ENCODE measurements around the gene GP9.
A peak's percentile ranks its signal among the peaks of the same experiment; 100 is the strongest.

The GP9 gene

DNA sequence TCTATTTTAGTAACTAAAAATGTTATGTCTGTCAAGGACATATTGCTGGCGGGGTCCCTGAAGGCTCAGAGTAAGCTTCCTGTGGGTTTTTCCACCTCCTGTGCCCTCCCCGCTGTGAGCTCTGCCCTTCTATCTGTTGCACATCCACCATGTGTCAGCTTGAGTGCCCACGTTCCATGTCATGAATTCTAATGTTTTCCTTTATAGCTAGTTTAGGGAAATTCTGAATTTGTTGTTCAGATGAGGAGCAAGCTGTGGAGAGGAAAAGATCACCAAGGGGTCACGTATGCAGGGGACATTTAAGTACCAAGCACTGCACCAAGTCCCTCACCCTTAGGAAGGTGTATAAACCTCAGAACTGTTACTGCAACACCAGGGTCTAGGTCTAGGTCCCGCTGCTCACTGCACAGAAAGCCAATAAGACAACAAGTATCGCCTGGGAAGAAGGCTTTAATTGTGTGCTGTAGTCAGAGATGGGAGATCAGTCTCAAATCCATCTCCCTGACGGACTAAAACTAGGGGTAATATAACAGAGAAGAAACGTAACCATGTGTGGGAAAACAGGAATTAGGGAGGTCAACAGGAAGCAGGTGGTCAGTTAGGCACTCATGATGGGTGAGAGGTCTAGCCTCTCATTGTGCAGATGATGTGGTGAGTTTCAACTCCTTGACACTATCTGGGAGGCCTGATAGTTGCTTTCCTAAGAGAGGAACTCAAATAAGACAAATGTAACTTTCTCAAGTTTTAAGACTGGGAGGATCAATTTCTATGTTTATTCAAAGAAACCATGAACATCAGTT lies 9.7 kb downstream of the GP9 start:
- TF ChIP-seq MYC (IDR thresholded peaks at IDR 0.05; ENCODE audit: low read depth, low read length) (no peak), MAX (IDR thresholded peaks at IDR 0.05; ENCODE audit: low read depth, low read length) (peak; percentile 32)
- DNase-seq (ENCODE audit: low read depth), result peak; percentile 25

DNA sequence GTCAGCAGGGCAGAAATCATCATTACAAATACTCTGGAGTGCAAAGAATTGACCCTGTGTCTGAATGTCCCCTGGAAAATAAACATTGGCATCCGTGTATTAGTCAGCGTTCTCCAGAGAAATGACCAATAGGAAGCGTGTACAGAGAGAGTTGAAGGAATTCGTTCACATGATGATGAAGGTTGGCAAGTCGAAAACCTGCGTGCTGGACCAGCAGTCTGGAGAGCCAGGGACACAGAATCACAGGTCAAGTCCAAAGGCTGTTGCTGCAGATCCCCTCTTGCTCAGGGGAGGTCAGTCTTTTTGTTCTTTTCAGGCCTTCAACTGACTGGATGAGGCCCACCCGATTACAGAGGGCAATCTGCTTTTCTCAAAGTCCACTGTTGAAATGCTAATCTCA lies 16.6 kb downstream of the GP9 start:
- no peak for DNase-seq (ENCODE audit: low read depth)
- TF ChIP-seq MAX (IDR thresholded peaks at IDR 0.05; ENCODE audit: low read depth, low read length), result no peak
- TF ChIP-seq, protein P1, sequence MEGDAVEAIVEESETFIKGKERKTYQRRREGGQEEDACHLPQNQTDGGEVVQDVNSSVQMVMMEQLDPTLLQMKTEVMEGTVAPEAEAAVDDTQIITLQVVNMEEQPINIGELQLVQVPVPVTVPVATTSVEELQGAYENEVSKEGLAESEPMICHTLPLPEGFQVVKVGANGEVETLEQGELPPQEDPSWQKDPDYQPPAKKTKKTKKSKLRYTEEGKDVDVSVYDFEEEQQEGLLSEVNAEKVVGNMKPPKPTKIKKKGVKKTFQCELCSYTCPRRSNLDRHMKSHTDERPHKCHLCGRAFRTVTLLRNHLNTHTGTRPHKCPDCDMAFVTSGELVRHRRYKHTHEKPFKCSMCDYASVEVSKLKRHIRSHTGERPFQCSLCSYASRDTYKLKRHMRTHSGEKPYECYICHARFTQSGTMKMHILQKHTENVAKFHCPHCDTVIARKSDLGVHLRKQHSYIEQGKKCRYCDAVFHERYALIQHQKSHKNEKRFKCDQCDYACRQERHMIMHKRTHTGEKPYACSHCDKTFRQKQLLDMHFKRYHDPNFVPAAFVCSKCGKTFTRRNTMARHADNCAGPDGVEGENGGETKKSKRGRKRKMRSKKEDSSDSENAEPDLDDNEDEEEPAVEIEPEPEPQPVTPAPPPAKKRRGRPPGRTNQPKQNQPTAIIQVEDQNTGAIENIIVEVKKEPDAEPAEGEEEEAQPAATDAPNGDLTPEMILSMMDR (IDR thresholded peaks at IDR 0.05; ENCODE audit: low read depth, low read length), result no peak
- TF ChIP-seq POLR2A (IDR thresholded peaks at IDR 0.05; ENCODE audit: extremely low read depth, insufficient read length), result no peak
- no peak for TF ChIP-seq MYC (IDR thresholded peaks at IDR 0.05; ENCODE audit: low read depth, low read length)
- no peak overlapping the region for H3K4me3 ChIP-seq (ENCODE audit: low read depth, low read length)

More for the DNA sequence above, 9.7 kb downstream of the GP9 start:
- H3K4me3 ChIP-seq (ENCODE audit: low read depth, low read length), result no peak overlapping the region

DNA sequence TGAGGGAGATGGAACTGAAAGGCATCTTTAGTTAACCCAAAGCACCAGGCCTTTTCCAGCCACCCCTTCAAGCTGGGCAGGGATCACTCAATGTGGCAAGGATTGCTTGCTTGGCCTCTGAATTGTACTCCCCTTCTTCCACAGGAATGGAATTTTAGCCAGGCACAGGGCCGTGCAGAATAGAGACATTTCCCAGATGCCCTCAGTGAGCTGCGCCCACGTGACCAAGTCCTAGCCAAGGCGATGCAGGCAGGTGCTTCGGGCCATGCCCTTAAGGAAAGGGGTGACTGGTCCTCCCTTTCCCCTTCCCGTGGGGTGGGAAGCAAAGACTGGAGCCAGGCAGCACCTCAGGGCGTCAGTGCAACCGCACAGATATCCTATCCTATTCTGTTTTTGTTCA lies 17.9 kb downstream of the GP9 start:
- TF ChIP-seq MAX (IDR thresholded peaks at IDR 0.05; ENCODE audit: low read depth, low read length), result no peak
- TF ChIP-seq MYC (IDR thresholded peaks at IDR 0.05; ENCODE audit: low read depth, low read length), result no peak
- TF ChIP-seq POLR2A (IDR thresholded peaks at IDR 0.05; ENCODE audit: extremely low read depth, insufficient read length), result no peak
- TF ChIP-seq, protein P1 (IDR thresholded peaks at IDR 0.05; ENCODE audit: low read depth, low read length), result no peak
- no peak overlapping the region for H3K4me3 ChIP-seq (ENCODE audit: low read depth, low read length)
- no peak for DNase-seq (ENCODE audit: low read depth)

GRCh38 chr3:129081503-129081902 lies 20.9 kb downstream of the GP9 start:
- DNase-seq (ENCODE audit: low read depth), result no peak
- TF ChIP-seq POLR2A (IDR thresholded peaks at IDR 0.05; ENCODE audit: extremely low read depth, insufficient read length) (no peak), MAX (IDR thresholded peaks at IDR 0.05; ENCODE audit: low read depth, low read length) (no peak), MYC (IDR thresholded peaks at IDR 0.05; ENCODE audit: low read depth, low read length) (no peak)
- TF ChIP-seq, protein P1 (IDR thresholded peaks at IDR 0.05; ENCODE audit: low read depth, low read length), result no peak
- no peak overlapping the region for H3K4me3 ChIP-seq (ENCODE audit: low read depth, low read length)

DNA sequence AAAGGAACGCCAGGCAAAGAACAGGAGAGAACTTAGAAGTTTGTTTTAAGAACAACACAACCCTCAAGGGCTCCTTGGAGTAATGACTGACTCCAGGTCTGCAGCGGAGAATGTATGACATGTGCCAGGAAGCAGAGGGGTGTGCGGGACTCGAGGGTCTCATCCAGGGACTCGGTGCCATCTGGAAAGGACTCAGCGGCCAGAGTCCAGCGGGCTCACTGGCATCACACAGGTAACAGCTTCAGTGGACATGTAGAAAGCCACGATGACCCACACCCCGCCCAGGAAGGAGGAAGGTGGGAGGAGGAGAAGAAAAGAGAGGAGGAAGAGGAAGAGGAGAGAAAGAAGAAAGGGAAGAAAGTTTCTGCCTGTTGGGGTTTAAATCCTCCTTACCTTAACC lies 21.4 kb downstream of the GP9 start:
- no peak for DNase-seq (ENCODE audit: low read depth)
- H3K4me3 ChIP-seq (ENCODE audit: low read depth, low read length), result no peak overlapping the region
- TF ChIP-seq POLR2A (IDR thresholded peaks at IDR 0.05; ENCODE audit: extremely low read depth, insufficient read length) (no peak), MAX (IDR thresholded peaks at IDR 0.05; ENCODE audit: low read depth, low read length) (no peak), MYC (IDR thresholded peaks at IDR 0.05; ENCODE audit: low read depth, low read length) (no peak)
- TF ChIP-seq, protein P1 (IDR thresholded peaks at IDR 0.05; ENCODE audit: low read depth, low read length), result no peak

- DNase-seq (ENCODE audit: low read depth), result peak; percentile 21
- no peak overlapping the region for H3K4me3 ChIP-seq (ENCODE audit: low read depth, low read length)
- TF ChIP-seq MAX (IDR thresholded peaks at IDR 0.05; ENCODE audit: low read depth, low read length) (no peak), POLR2A (IDR thresholded peaks at IDR 0.05; ENCODE audit: extremely low read depth, insufficient read length) (no peak)
- TF ChIP-seq, protein P1 (IDR thresholded peaks at IDR 0.05; ENCODE audit: low read depth, low read length), result no peak
These were observed 23.9 kb downstream of the GP9 start for GRCh38 chr3:129084501-129084900.
